Osteocyte (in vitro differentiated cells): ENCODE results near the gene MAMLD1. TPM values are rescaled to one million over a fixed set of nuclear protein-coding genes. Genes with fewer than 3 reads are reported as not detected.

Experiments
- DNase-seq: peaks from one replicate; pipeline ENCODE4 v3.0.0; 2021; ENCODE audit warnings: mixed read lengths; ENCODE audit not compliant: unreplicated experiment; ENCODE audit errors: extremely low spot score
- H3K27ac Mint-ChIP-seq: one replicate; pipeline ENCODE4 v1.8.0; 2021; ENCODE audit warnings: mild to moderate bottlenecking, mixed read lengths; ENCODE audit not compliant: unreplicated experiment
- H3K27me3 Mint-ChIP-seq: one replicate; pipeline ENCODE4 v1.8.0; 2021; ENCODE audit warnings: mixed read lengths; ENCODE audit not compliant: unreplicated experiment
- H3K36me3 Mint-ChIP-seq: one replicate; pipeline ENCODE4 v1.8.0; 2021; ENCODE audit warnings: mixed read lengths; ENCODE audit not compliant: unreplicated experiment
- H3K4me1 Mint-ChIP-seq: one replicate; pipeline ENCODE4 v1.8.0; 2021; ENCODE audit warnings: mixed read lengths; ENCODE audit not compliant: unreplicated experiment
- H3K4me3 Mint-ChIP-seq: one replicate; pipeline ENCODE4 v1.8.0; 2021; ENCODE audit warnings: mild to moderate bottlenecking, moderate library complexity, mixed read lengths; ENCODE audit not compliant: unreplicated experiment
- H3K9me3 Mint-ChIP-seq: one replicate; pipeline ENCODE4 v1.8.0; 2021; ENCODE audit warnings: mixed read lengths; ENCODE audit not compliant: unreplicated experiment
- total RNA-seq: library from RNA; stranded (reverse); gene quantifications from 2 replicates; pipeline ENCODE4 v1.2.1, GENCODE V29; 2021
- TF ChIP-seq, protein P1 (sequence below): fragments of 200-600 bp; sonication (generic); IDR thresholded peaks from 2 replicates; pipeline ENCODE4 v1.5.0; 2021; ENCODE audit warnings: antibody characterized with exemption, mild to moderate bottlenecking, moderate library complexity

Gene MAMLD1
- total RNA-seq, 1 donor from 2014 or later, result 13.2 TPM

GRCh38 chrX:150324035-150324728 lies 38.9 kb upstream of the MAMLD1 start:
- Mint-ChIP-seq H3K4me1 (peaks cover 4% of the 10 kb centered on the region), H3K27ac (no peak overlapping the region), H3K9me3 (peaks cover 22% of the 10 kb centered on the region), H3K4me3 (no peak overlapping the region), H3K36me3 (no peaks in the 10 kb centered on the region), H3K27me3 (no peaks in the 10 kb centered on the region)
- DNase-seq, result no peak
- TF ChIP-seq, protein P1, sequence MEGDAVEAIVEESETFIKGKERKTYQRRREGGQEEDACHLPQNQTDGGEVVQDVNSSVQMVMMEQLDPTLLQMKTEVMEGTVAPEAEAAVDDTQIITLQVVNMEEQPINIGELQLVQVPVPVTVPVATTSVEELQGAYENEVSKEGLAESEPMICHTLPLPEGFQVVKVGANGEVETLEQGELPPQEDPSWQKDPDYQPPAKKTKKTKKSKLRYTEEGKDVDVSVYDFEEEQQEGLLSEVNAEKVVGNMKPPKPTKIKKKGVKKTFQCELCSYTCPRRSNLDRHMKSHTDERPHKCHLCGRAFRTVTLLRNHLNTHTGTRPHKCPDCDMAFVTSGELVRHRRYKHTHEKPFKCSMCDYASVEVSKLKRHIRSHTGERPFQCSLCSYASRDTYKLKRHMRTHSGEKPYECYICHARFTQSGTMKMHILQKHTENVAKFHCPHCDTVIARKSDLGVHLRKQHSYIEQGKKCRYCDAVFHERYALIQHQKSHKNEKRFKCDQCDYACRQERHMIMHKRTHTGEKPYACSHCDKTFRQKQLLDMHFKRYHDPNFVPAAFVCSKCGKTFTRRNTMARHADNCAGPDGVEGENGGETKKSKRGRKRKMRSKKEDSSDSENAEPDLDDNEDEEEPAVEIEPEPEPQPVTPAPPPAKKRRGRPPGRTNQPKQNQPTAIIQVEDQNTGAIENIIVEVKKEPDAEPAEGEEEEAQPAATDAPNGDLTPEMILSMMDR, result no peak

GRCh38 chrX:150324919-150325318 lies 38.2 kb upstream of the MAMLD1 start:
- TF ChIP-seq, protein P1, result no peak
- H3K9me3 Mint-ChIP-seq, result peaks cover 22% of the 10 kb centered on the region

GRCh38 chrX:150326541-150327247 lies 36.4 kb upstream of the MAMLD1 start:
- peaks cover 19% of the 10 kb centered on the region for H3K9me3 Mint-ChIP-seq
- no peaks in the 10 kb centered on the region for H3K27me3 Mint-ChIP-seq
- no peak overlapping the region for H3K27ac Mint-ChIP-seq
- H3K4me1 Mint-ChIP-seq, result peaks cover 4% of the 10 kb centered on the region
- TF ChIP-seq, protein P1, result no peak
- DNase-seq, result no peak
- no peak overlapping the region for H3K4me3 Mint-ChIP-seq
- H3K36me3 Mint-ChIP-seq, result no peaks in the 10 kb centered on the region

More at GRCh38 chrX:150324919-150325318, 38.2 kb upstream of the MAMLD1 start:
- H3K36me3 Mint-ChIP-seq, result no peaks in the 10 kb centered on the region
- H3K27me3 Mint-ChIP-seq, result no peaks in the 10 kb centered on the region
- no peak for DNase-seq
- H3K4me1 Mint-ChIP-seq, result peaks cover 4% of the 10 kb centered on the region
- H3K27ac Mint-ChIP-seq, result no peak overlapping the region
- H3K4me3 Mint-ChIP-seq, result no peak overlapping the region

DNA sequence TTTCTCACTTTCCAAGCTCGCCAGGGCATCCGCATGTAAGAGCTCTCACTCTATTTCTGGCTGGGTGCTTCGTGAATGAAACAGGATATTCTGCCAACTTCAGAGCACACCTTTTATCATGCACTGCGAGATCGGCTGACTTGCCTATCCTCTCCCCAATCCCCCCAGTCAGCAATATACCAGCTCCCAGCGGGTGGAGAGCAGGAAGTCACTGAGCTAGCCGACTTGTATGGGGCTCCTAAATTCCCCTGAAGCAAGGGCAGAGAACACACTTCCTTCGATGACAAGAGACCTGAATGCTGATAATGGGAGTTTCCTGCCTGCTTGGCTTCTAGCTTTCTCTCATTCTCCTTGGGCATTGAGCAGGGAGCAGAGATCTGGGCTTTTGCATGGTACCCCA lies 33.8 kb upstream of the MAMLD1 start:
- H3K36me3 Mint-ChIP-seq, result no peaks in the 10 kb centered on the region
- H3K4me1 Mint-ChIP-seq, result peaks cover 4% of the 10 kb centered on the region
- H3K27me3 Mint-ChIP-seq, result no peaks in the 10 kb centered on the region
- H3K9me3 Mint-ChIP-seq, result peaks cover 4% of the 10 kb centered on the region
- H3K27ac Mint-ChIP-seq, result no peak overlapping the region
- TF ChIP-seq, protein P1, result no peak
- DNase-seq, result no peak
- no peak overlapping the region for H3K4me3 Mint-ChIP-seq

GRCh38 chrX:150329868-150330267 lies 33.2 kb upstream of the MAMLD1 start:
- Mint-ChIP-seq H3K4me3 (no peak overlapping the region), H3K27ac (no peak overlapping the region), H3K9me3 (peaks cover 4% of the 10 kb centered on the region), H3K4me1 (no peaks in the 10 kb centered on the region), H3K36me3 (no peaks in the 10 kb centered on the region), H3K27me3 (no peaks in the 10 kb centered on the region)
- TF ChIP-seq, protein P1, result no peak
- DNase-seq, result no peak
